LHCN-M2 (cell line): ENCODE measurements around the gene UBASH3B. TPM values are rescaled to one million over a fixed set of nuclear protein-coding genes. Genes with fewer than 3 reads are reported as not detected.
"Not testable (repeated sequence)": the region's sequence is repeated elsewhere in the genome, so short reads cannot be mapped to it uniquely, and the experiment has no call there.

Experiments used
- DNase-seq: peaks from one replicate; pipeline ENCODE4 v3.0.0-alpha.2; 2012; ENCODE audit warnings: low read depth
- total RNA-seq: library from RNA; depleted of rRNA; stranded (reverse); fragments of >200 nt; gene quantifications from 2 replicates; pipeline ENCODE4 v1.2.3, GENCODE V29; 2014

The UBASH3B gene
- total RNA-seq, 1 experiment from 2014 or later: 8.0 TPM

GRCh38 chr11:122729139-122729538 lies 73.6 kb downstream of the UBASH3B start:
- DNase-seq: no peak

- not testable (repeated sequence) for DNase-seq
Observed at GRCh38 chr11:122730694-122731093, 75.2 kb downstream of the UBASH3B start.

- DNase-seq: peak; percentile 72
Observed at GRCh38 chr11:122731500-122731913, 76.0 kb downstream of the UBASH3B start.

- no peak for DNase-seq
Observed at GRCh38 chr11:122732342-122733315, 77.1 kb downstream of the UBASH3B start.

GRCh38 chr11:122733318-122733717 lies 77.8 kb downstream of the UBASH3B start:
- DNase-seq: peak; percentile 55

GRCh38 chr11:122734848-122735496 lies 79.5 kb downstream of the UBASH3B start:
- no peak for DNase-seq

GRCh38 chr11:122737951-122738693 lies 82.6 kb downstream of the UBASH3B start:
- DNase-seq: no peak

- DNase-seq: no peak
Observed at GRCh38 chr11:122741613-122742300, 86.2 kb downstream of the UBASH3B start.

GRCh38 chr11:122742301-122743018 lies 86.9 kb downstream of the UBASH3B start:
- no peak for DNase-seq

GRCh38 chr11:122743097-122743741 lies 87.7 kb downstream of the UBASH3B start:
- no peak for DNase-seq

GRCh38 chr11:122743949-122744348 lies 88.4 kb downstream of the UBASH3B start:
- DNase-seq: no peak

- DNase-seq: no peak
Observed at GRCh38 chr11:122744357-122744756, 88.8 kb downstream of the UBASH3B start.

GRCh38 chr11:122745111-122745510 lies 89.6 kb downstream of the UBASH3B start:
- no peak for DNase-seq

GRCh38 chr11:122746050-122746478 lies 90.5 kb downstream of the UBASH3B start:
- no peak for DNase-seq

- DNase-seq: no peak
Observed at GRCh38 chr11:122746611-122747244, 91.2 kb downstream of the UBASH3B start.

GRCh38 chr11:122747351-122747781 lies 91.8 kb downstream of the UBASH3B start:
- no peak for DNase-seq

- DNase-seq: peak; percentile 93
Observed at GRCh38 chr11:122749005-122749687, 93.6 kb downstream of the UBASH3B start.

GRCh38 chr11:122750049-122750448 lies 94.5 kb downstream of the UBASH3B start:
- DNase-seq: no peak
